Erythroblast (primary cell): Measurements from ENCODE around the gene GLT8D1.
A peak's percentile ranks its signal among the peaks of the same experiment; 100 is the strongest.
"Not testable (repeated sequence)": the region's sequence is repeated elsewhere in the genome, so short reads cannot be mapped to it uniquely, and the experiment has no call there.

Experiments
- DNase-seq, 2 experiments: peaks; one replicate each; lab custom pipeline; 2025; lab: John Stamatoyannopoulos, UW
- GATA1 ChIP-seq: IDR thresholded peaks from 2 replicates; pipeline ENCODE4 v1.6.1; 2011; ENCODE audit warnings: low read depth, mild to moderate bottlenecking, control low read depth, low read length, moderate library complexity
- POLR2A ChIP-seq: IDR thresholded peaks from 2 replicates; pipeline ENCODE4 v1.6.1; 2011; ENCODE audit warnings: mild to moderate bottlenecking, low read length

Gene GLT8D1

GRCh38 chr3:52678265-52679198 is 27.1 kb downstream of the GLT8D1 start:
- TF ChIP-seq GATA1, result no peak
- TF ChIP-seq POLR2A, result no peak
- DNase-seq, result no peak

GRCh38 chr3:52676201-52676600 is 29.4 kb downstream of the GLT8D1 start:
- not testable (repeated sequence) for DNase-seq

GRCh38 chr3:52671676-52672075 is 33.9 kb downstream of the GLT8D1 start:
- TF ChIP-seq GATA1 (no peak), POLR2A (no peak)
- DNase-seq, result no peak

- DNase-seq, result peak; percentile 29 to 30
- TF ChIP-seq GATA1 (no peak), POLR2A (no peak)
Measured at GRCh38 chr3:52670621-52671521, 34.7 kb downstream of the GLT8D1 start.

GRCh38 chr3:52663098-52663497 is 42.5 kb downstream of the GLT8D1 start:
- no peak for TF ChIP-seq POLR2A
- no peak for TF ChIP-seq GATA1

GRCh38 chr3:52660046-52660445 is 45.5 kb downstream of the GLT8D1 start:
- no peak for DNase-seq
- TF ChIP-seq POLR2A (no peak), GATA1 (no peak)

More at GRCh38 chr3:52663098-52663497, 42.5 kb downstream of the GLT8D1 start:
- DNase-seq, result no peak

GRCh38 chr3:52655895-52656294 is 49.7 kb downstream of the GLT8D1 start:
- DNase-seq, result no peak
- no peak for TF ChIP-seq GATA1
- TF ChIP-seq POLR2A, result no peak

GRCh38 chr3:52651592-52651991 is 54.0 kb downstream of the GLT8D1 start:
- TF ChIP-seq POLR2A, result no peak
- no peak for TF ChIP-seq GATA1
- no peak for DNase-seq

GRCh38 chr3:52650439-52650838 is 55.2 kb downstream of the GLT8D1 start:
- no peak for TF ChIP-seq GATA1
- no peak for TF ChIP-seq POLR2A
- peak; percentile 68 to 75 for DNase-seq

GRCh38 chr3:52649461-52650210 is 56.0 kb downstream of the GLT8D1 start:
- TF ChIP-seq GATA1 (no peak), POLR2A (no peak)
- no peak for DNase-seq

- no peak for TF ChIP-seq GATA1
- TF ChIP-seq POLR2A, result no peak
- DNase-seq, result no peak
Measured at GRCh38 chr3:52645549-52645948, 60.0 kb downstream of the GLT8D1 start.
